TTC549 (cell line): ENCODE data around the gene TXNDC15.
"Not testable (repeated sequence)": the region's sequence is repeated elsewhere in the genome, so short reads cannot be mapped to it uniquely, and the experiment has no call there.

Experiments
- FAIRE-seq: peaks from 2 replicates; lab custom pipeline; 2012; peaks lifted over from hg19 to GRCh38; lab: Jason Lieb, UNC

Gene TXNDC15

GRCh38 chr5:134878403-134878802 lies 4.2 kb downstream of the TXNDC15 start:
- no peak for FAIRE-seq

GRCh38 chr5:134879456-134879855 lies 5.3 kb downstream of the TXNDC15 start:
- FAIRE-seq: no peak

GRCh38 chr5:134880937-134881336 lies 6.8 kb downstream of the TXNDC15 start:
- FAIRE-seq: not testable (repeated sequence)

- not testable (repeated sequence) for FAIRE-seq
Measured at GRCh38 chr5:134881711-134882110, 7.5 kb downstream of the TXNDC15 start.

GRCh38 chr5:134887593-134888159 lies 13.5 kb downstream of the TXNDC15 start:
- FAIRE-seq: no peak

- FAIRE-seq: no peak
Measured at GRCh38 chr5:134889335-134889734, 15.2 kb downstream of the TXNDC15 start.

- FAIRE-seq: no peak
Measured at GRCh38 chr5:134891473-134891872, 17.3 kb downstream of the TXNDC15 start.

GRCh38 chr5:134892282-134892681 lies 18.1 kb downstream of the TXNDC15 start:
- no peak for FAIRE-seq

- FAIRE-seq: no peak
Measured at GRCh38 chr5:134892926-134893325, 18.8 kb downstream of the TXNDC15 start.

GRCh38 chr5:134893748-134894505 lies 19.8 kb downstream of the TXNDC15 start:
- FAIRE-seq: no peak

- FAIRE-seq: no peak
Measured at GRCh38 chr5:134902071-134902801, 28.1 kb downstream of the TXNDC15 start.

GRCh38 chr5:134904610-134905245 lies 30.6 kb downstream of the TXNDC15 start, which contains the start of gene PCBD2:
TSS of gene PCBD2 (plus strand) at chr5:134905131. CDS start at chr5:134905140, 9 bp downstream.
- FAIRE-seq: no peak

GRCh38 chr5:134905246-134905996 lies 31.2 kb downstream of the TXNDC15 start:
- no peak for FAIRE-seq

- FAIRE-seq: no peak
Measured at GRCh38 chr5:134906811-134907210, 32.6 kb downstream of the TXNDC15 start.

- FAIRE-seq: not testable (repeated sequence)
Measured at GRCh38 chr5:134910752-134911151, 36.6 kb downstream of the TXNDC15 start.

GRCh38 chr5:134911285-134912206 lies 37.4 kb downstream of the TXNDC15 start:
- no peak for FAIRE-seq

- no peak for FAIRE-seq
Measured at GRCh38 chr5:134913254-134913653, 39.1 kb downstream of the TXNDC15 start.

GRCh38 chr5:134913795-134914194 lies 39.6 kb downstream of the TXNDC15 start:
- FAIRE-seq: no peak

GRCh38 chr5:134917070-134917815 lies 43.1 kb downstream of the TXNDC15 start:
- no peak for FAIRE-seq

GRCh38 chr5:134918861-134919260 lies 44.7 kb downstream of the TXNDC15 start:
- no peak for FAIRE-seq
